WERI-Rb-1 (cell line): ENCODE results near the gene ZDHHC19.

Experiments
- DNase-seq: peaks from one replicate; pipeline ENCODE4 v3.0.0-alpha.2; 2020
- H3K27ac ChIP-seq: fragments of 250-450 bp; sonication (Bioruptor Pico); 2 replicates; pipeline ENCODE4 v1.5.1; 2020; ENCODE audit warnings: mild to moderate bottlenecking, moderate library complexity
- H3K27me3 ChIP-seq: fragments of 250-450 bp; sonication (Bioruptor Pico); 2 replicates; pipeline ENCODE4 v1.5.1; 2021; ENCODE audit warnings: mild to moderate bottlenecking, low read depth, moderate library complexity; ENCODE audit not compliant: insufficient read depth, severe bottlenecking
- H3K36me3 ChIP-seq: fragments of 250-450 bp; sonication (Bioruptor Pico); 2 replicates; pipeline ENCODE4 v1.5.1; 2020; ENCODE audit warnings: mild to moderate bottlenecking, moderate library complexity
- H3K4me3 ChIP-seq: 2 replicates; pipeline ENCODE4 v1.5.1; 2011; ENCODE audit warnings: low read depth, mild to moderate bottlenecking, control low read depth, low read length
- H3K9me3 ChIP-seq: fragments of 250-450 bp; sonication (Bioruptor Pico); 2 replicates; pipeline ENCODE4 v1.5.1; 2021; ENCODE audit warnings: mild to moderate bottlenecking, moderate library complexity; ENCODE audit not compliant: severe bottlenecking
- CTCF ChIP-seq: IDR thresholded peaks from 2 replicates; pipeline ENCODE4 v1.5.1; 2011; ENCODE audit warnings: low read depth, mild to moderate bottlenecking, control low read depth, inconsistent platforms, low read length

The ZDHHC19 gene

GRCh38 chr3:196227121-196227561 is 15.9 kb upstream of the ZDHHC19 start:
- no peak for DNase-seq
- no peak for TF ChIP-seq CTCF
- no peaks in the 10 kb centered on the region for H3K36me3 ChIP-seq
- H3K4me3 ChIP-seq: no peak overlapping the region
- H3K27ac ChIP-seq: no peak overlapping the region
- H3K9me3 ChIP-seq: no peaks in the 10 kb centered on the region
- no peaks in the 10 kb centered on the region for H3K27me3 ChIP-seq

GRCh38 chr3:196225763-196226364 is 14.7 kb upstream of the ZDHHC19 start:
- Histone ChIP-seq H3K27me3 (no peaks in the 10 kb centered on the region), H3K9me3 (no peaks in the 10 kb centered on the region), H3K27ac (no peak overlapping the region), H3K4me3 (no peak overlapping the region), H3K36me3 (no peaks in the 10 kb centered on the region)
- DNase-seq: no peak
- TF ChIP-seq CTCF: no peak

GRCh38 chr3:196225086-196225485 is 13.9 kb upstream of the ZDHHC19 start:
- no peak for TF ChIP-seq CTCF
- Histone ChIP-seq H3K27me3 (no peaks in the 10 kb centered on the region), H3K36me3 (no peaks in the 10 kb centered on the region), H3K9me3 (no peaks in the 10 kb centered on the region), H3K4me3 (no peak overlapping the region), H3K27ac (no peak overlapping the region)
- DNase-seq: no peak

- no peak for TF ChIP-seq CTCF
- no peaks in the 10 kb centered on the region for H3K27me3 ChIP-seq
- H3K27ac ChIP-seq: no peak overlapping the region
- no peak for DNase-seq
- H3K9me3 ChIP-seq: no peaks in the 10 kb centered on the region
- H3K4me3 ChIP-seq: no peak overlapping the region
- H3K36me3 ChIP-seq: no peaks in the 10 kb centered on the region
Observed at GRCh38 chr3:196222876-196223595, 11.8 kb upstream of the ZDHHC19 start.

GRCh38 chr3:196220991-196221390 is 9.8 kb upstream of the ZDHHC19 start:
- Histone ChIP-seq H3K4me3 (no peak overlapping the region), H3K36me3 (no peaks in the 10 kb centered on the region), H3K27me3 (no peaks in the 10 kb centered on the region), H3K9me3 (no peaks in the 10 kb centered on the region), H3K27ac (no peak overlapping the region)
- DNase-seq: no peak
- TF ChIP-seq CTCF: no peak
